Mammary epithelial cell (primary cell): ENCODE results near the gene TRIO.

ENCODE experiments used
- CTCF ChIP-seq, 2 donors: IDR thresholded peaks in 1 of 2; conservative IDR thresholded peaks in 1 of 2; 2 replicates each; pipeline ENCODE4 v1.5.1; 2011 to 2012; ENCODE audit warnings: inconsistent platforms in 2 of 2, low read length in 2 of 2, mild to moderate bottlenecking in 2 of 2, control low read depth in 1 of 2, low read depth in 1 of 2; ENCODE audit not compliant: insufficient read depth in 1 of 2; ENCODE audit errors: extremely low read depth in 1 of 2
- EZH2 ChIP-seq: IDR thresholded peaks from 2 replicates; pipeline ENCODE4 v1.6.1; 2012; ENCODE audit warnings: low read length, inconsistent platforms, borderline replicate concordance

GRCh38 chr5:14428302-14429081 is 285.4 kb downstream of the TRIO start:
- TF ChIP-seq CTCF (conservative IDR thresholded peaks at IDR 0.05 in 1 of 2, IDR thresholded peaks at IDR 0.05 in 1 of 2; ENCODE audit: extremely low read depth in 1 of 2, insufficient read depth in 1 of 2, low read depth in 1 of 2, low read length in 2 of 2) (no peak), EZH2 (no peak)
